Ishikawa (cell line): ENCODE measurements around the gene EIF2S2.
A peak's percentile ranks its signal among the peaks of the same experiment; 100 is the strongest.

Source experiments
- CEBPB ChIP-seq: IDR thresholded peaks from 2 replicates; pipeline ENCODE4 v1.6.1; 2012
- CREB1 ChIP-seq: IDR thresholded peaks from 2 replicates; pipeline ENCODE4 v1.6.1; 2012; ENCODE audit warnings: low read depth
- EGR1 ChIP-seq: IDR thresholded peaks from 2 replicates; pipeline ENCODE4 v1.6.1; 2012
- EP300 ChIP-seq: IDR thresholded peaks from 2 replicates; pipeline ENCODE4 v1.6.1; 2012; ENCODE audit warnings: borderline replicate concordance
- FOXM1 ChIP-seq: IDR thresholded peaks from 2 replicates; pipeline ENCODE4 v1.6.1; 2012; ENCODE audit warnings: low read depth, borderline replicate concordance
- NFIC ChIP-seq: IDR thresholded peaks from 2 replicates; pipeline ENCODE4 v1.6.1; 2012
- RAD21 ChIP-seq: IDR thresholded peaks from 2 replicates; pipeline ENCODE4 v1.6.1; 2012; ENCODE audit warnings: low read depth
- REST ChIP-seq: IDR thresholded peaks from 2 replicates; pipeline ENCODE4 v1.6.1; 2012; ENCODE audit warnings: low read depth, mild to moderate bottlenecking
- TAF1 ChIP-seq: IDR thresholded peaks from 2 replicates; pipeline ENCODE4 v1.6.1; 2012; ENCODE audit warnings: low read depth, mild to moderate bottlenecking
- TCF12 ChIP-seq: IDR thresholded peaks from 2 replicates; pipeline ENCODE4 v1.6.1; 2012; ENCODE audit warnings: low read depth
- TEAD4 ChIP-seq: IDR thresholded peaks from 2 replicates; pipeline ENCODE4 v1.6.1; 2012
- USF1 ChIP-seq: IDR thresholded peaks from 2 replicates; pipeline ENCODE4 v1.6.1; 2012
- YY1 ChIP-seq: IDR thresholded peaks from 2 replicates; pipeline ENCODE4 v1.6.1; 2012; ENCODE audit warnings: low read depth
- ZBTB7A ChIP-seq: IDR thresholded peaks from 2 replicates; pipeline ENCODE4 v1.6.1; 2012; ENCODE audit warnings: low read depth
- TF ChIP-seq, protein P1 (sequence below): IDR thresholded peaks from 2 replicates; pipeline ENCODE4 v1.6.1; 2012

The EIF2S2 gene, protein sequence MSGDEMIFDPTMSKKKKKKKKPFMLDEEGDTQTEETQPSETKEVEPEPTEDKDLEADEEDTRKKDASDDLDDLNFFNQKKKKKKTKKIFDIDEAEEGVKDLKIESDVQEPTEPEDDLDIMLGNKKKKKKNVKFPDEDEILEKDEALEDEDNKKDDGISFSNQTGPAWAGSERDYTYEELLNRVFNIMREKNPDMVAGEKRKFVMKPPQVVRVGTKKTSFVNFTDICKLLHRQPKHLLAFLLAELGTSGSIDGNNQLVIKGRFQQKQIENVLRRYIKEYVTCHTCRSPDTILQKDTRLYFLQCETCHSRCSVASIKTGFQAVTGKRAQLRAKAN

GRCh38 chr20:34111702-34112599 lies at the start of gene EIF2S2:
Gene EIF2S2, minus strand, starts transcription at chr20:34112243. Its CDS starts 133 bp downstream, at chr20:34112110.
- TF ChIP-seq EGR1 (no peak), ZBTB7A (no peak), FOXM1 (no peak), TEAD4 (peak; percentile 4; the same call in 1 of the 2 replicates), CREB1 (peak; percentile 86), TCF12 (0 out of 2 replicates have a peak, but pooled peaks have one; percentile 31), YY1 (peak; percentile 28; the same call in 1 of the 2 replicates), NFIC (peak; percentile 74), REST (no peak), CEBPB (peak; percentile 79), TAF1 (peak; percentile 91), RAD21 (no peak), USF1 (no peak), EP300 (peak; percentile 31; the same call in 1 of the 2 replicates)
- TF ChIP-seq, protein P1, sequence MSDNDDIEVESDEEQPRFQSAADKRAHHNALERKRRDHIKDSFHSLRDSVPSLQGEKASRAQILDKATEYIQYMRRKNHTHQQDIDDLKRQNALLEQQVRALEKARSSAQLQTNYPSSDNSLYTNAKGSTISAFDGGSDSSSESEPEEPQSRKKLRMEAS, result peak; percentile 77

- TF ChIP-seq TAF1, result no peak
- TF ChIP-seq CEBPB, result no peak
- TF ChIP-seq FOXM1, result no peak
- TF ChIP-seq USF1, result no peak
- TF ChIP-seq EGR1, result no peak
- TF ChIP-seq, protein P1, result no peak
- TF ChIP-seq RAD21, result no peak
- no peak for TF ChIP-seq YY1
- no peak for TF ChIP-seq TCF12
- TF ChIP-seq NFIC, result no peak
- TF ChIP-seq EP300, result no peak
- TF ChIP-seq ZBTB7A, result no peak
- no peak for TF ChIP-seq REST
- no peak for TF ChIP-seq CREB1
- no peak for TF ChIP-seq TEAD4
These were observed 43.8 kb upstream of the EIF2S2 start for GRCh38 chr20:34155836-34156235.

- no peak for TF ChIP-seq TAF1
- no peak for TF ChIP-seq EGR1
- TF ChIP-seq ZBTB7A, result no peak
- no peak for TF ChIP-seq EP300
- TF ChIP-seq RAD21, result no peak
These were observed 38.4 kb upstream of the EIF2S2 start for GRCh38 chr20:34150306-34151000.

- TF ChIP-seq ZBTB7A, result no peak
These were observed 33.3 kb upstream of the EIF2S2 start for GRCh38 chr20:34145280-34145819.

DNA sequence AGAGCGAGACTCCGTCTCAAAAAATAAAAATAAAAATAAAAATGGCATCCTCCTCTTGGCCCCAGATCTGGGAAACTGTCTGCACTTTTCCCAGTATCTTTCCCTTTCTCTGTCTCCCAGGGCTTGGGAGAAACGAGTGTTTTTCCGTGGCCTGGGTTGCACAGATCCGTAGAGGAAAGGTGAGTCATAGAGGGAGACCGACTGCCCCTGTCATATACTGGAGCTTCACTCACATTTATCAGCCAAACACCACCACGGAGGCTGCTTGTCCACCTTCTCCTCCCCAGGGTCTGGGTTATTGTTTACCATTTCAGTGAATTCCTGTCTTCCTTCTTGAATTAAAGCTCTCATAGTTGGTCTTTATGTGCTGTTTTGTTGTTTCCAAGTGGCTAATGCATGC lies 31.9 kb upstream of the EIF2S2 start:
- TF ChIP-seq RAD21, result no peak
- no peak for TF ChIP-seq CREB1
- TF ChIP-seq USF1, result no peak
